Ovary (tissue), 3 donors: Measurements from ENCODE around the gene STAMBP.

Experiments
- CTCF ChIP-seq, 3 donors: fragments of 450-650 bp in 2 of 3; fragments of 200-600 bp in 1 of 3; IDR thresholded peaks; one replicate each; pipeline versions ENCODE4 v1.5.1 to v1.8.0; 2016 to 2022; ENCODE audit warnings: antibody characterized with exemption in 3 of 3, mild to moderate bottlenecking in 1 of 3
- EP300 ChIP-seq: sonication (generic); formaldehyde crosslinking; IDR thresholded peaks from one replicate; pipeline ENCODE4 v1.6.1; 2017; ENCODE audit warnings: antibody characterized with exemption
- donor health status: DM: no; HTN: no; CAD: no.

GRCh38 chr2:73914667-73915066 lies 85.9 kb downstream of the STAMBP start:
- TF ChIP-seq EP300: no peak
- TF ChIP-seq CTCF (IDR thresholded peaks at IDR 0.05): no peak
